Peyer's patch (tissue), 4 donors: ENCODE data around the gene FNIP2. TPM values are rescaled to one million over a fixed set of nuclear protein-coding genes. Genes with fewer than 3 reads are reported as not detected.
"Not testable (repeated sequence)": the region's sequence is repeated elsewhere in the genome, so short reads cannot be mapped to it uniquely, and the experiment has no call there.

Experiments
- DNase-seq, 3 donors: peaks; one replicate each; pipeline ENCODE4 v3.0.0-alpha.2; 2017 to 2019
- H3K27ac ChIP-seq, 4 donors: fragments of 200-600 bp; sonication (generic); one replicate each; pipeline ENCODE4 v1.5.1; 2016 to 2019
- H3K27me3 ChIP-seq, 2 donors: fragments of 200-600 bp; sonication (generic); one replicate each; pipeline ENCODE4 v1.5.1; 2019
- H3K36me3 ChIP-seq, 3 donors: fragments of 200-600 bp; sonication (generic); one replicate each; pipeline ENCODE4 v1.5.1; 2016 to 2019
- H3K4me1 ChIP-seq, 4 donors: fragments of 200-600 bp; sonication (generic); one replicate each; pipeline ENCODE4 v1.5.1; 2016 to 2019
- H3K4me3 ChIP-seq, 4 donors: fragments of 200-600 bp; sonication (generic); 1 replicate in 3 of 4; 2 replicates in 1 of 4; pipeline ENCODE4 v1.5.1; 2016 to 2019; ENCODE audit warnings: mild to moderate bottlenecking in 1 of 4
- H3K9me3 ChIP-seq, 4 donors: fragments of 200-600 bp; sonication (generic); one replicate each; pipeline ENCODE4 v1.5.1; 2016 to 2019; ENCODE audit warnings: mild to moderate bottlenecking in 1 of 4
- CTCF ChIP-seq, 6 experiments: fragments of 450-650 bp in 4 of 6; fragments of 200-600 bp in 2 of 6; sonication (generic) in 1 of 6; IDR thresholded peaks; one replicate each; pipeline ENCODE4 v1.5.1; 2017 to 2019; ENCODE audit warnings: antibody characterized with exemption in 6 of 6, mild to moderate bottlenecking in 3 of 6, moderate library complexity in 1 of 6
- POLR2A ChIP-seq, 2 donors: fragments of 450-650 bp; IDR thresholded peaks; one replicate each; pipeline ENCODE4 v1.5.1; 2017; ENCODE audit warnings: antibody characterized with exemption in 2 of 2, mild to moderate bottlenecking in 2 of 2, moderate library complexity in 2 of 2
- total RNA-seq, 4 donors: library from RNA; depleted of rRNA; stranded (reverse); fragments of >200 nt; gene quantifications; one replicate each; pipeline ENCODE4 v1.1.0, GENCODE V29; 2016

Gene FNIP2
- total RNA-seq, 4 donors from 2014 or later, result 31.9 to 40.8 (median 38.6) TPM

- H3K4me1 ChIP-seq, result no peaks in the 10 kb centered on the region
- H3K9me3 ChIP-seq, result no peaks in the 10 kb centered on the region
- H3K36me3 ChIP-seq, result no peaks in the 10 kb centered on the region
- TF ChIP-seq CTCF (IDR thresholded peaks at IDR 0.05) (no peak), POLR2A (IDR thresholded peaks at IDR 0.05) (no peak)
- no peak overlapping the region for H3K4me3 ChIP-seq
- DNase-seq, result no peak
- no peaks in the 10 kb centered on the region for H3K27me3 ChIP-seq
- no peak overlapping the region for H3K27ac ChIP-seq
These were observed 27.4 kb upstream of the FNIP2 start for GRCh38 chr4:158741326-158742021.

GRCh38 chr4:158746537-158746936 lies 22.3 kb upstream of the FNIP2 start:
- H3K4me1 ChIP-seq, result not testable (repeated sequence)

GRCh38 chr4:158750379-158750778 lies 18.4 kb upstream of the FNIP2 start:
- no peaks in the 10 kb centered on the region for H3K9me3 ChIP-seq
- H3K27ac ChIP-seq, result no peak overlapping the region
- no peak for DNase-seq
- no peaks in the 10 kb centered on the region for H3K4me1 ChIP-seq
- no peaks in the 10 kb centered on the region for H3K27me3 ChIP-seq
- H3K4me3 ChIP-seq, result no peak overlapping the region
- no peaks in the 10 kb centered on the region for H3K36me3 ChIP-seq
- no peak for TF ChIP-seq POLR2A (IDR thresholded peaks at IDR 0.05)
- no peak for TF ChIP-seq CTCF (IDR thresholded peaks at IDR 0.05)

More at GRCh38 chr4:158746537-158746936, 22.3 kb upstream of the FNIP2 start:
- H3K9me3 ChIP-seq, DNase-seq, H3K27ac ChIP-seq, H3K4me3 ChIP-seq, H3K36me3 ChIP-seq, H3K27me3 ChIP-seq: not testable (repeated sequence)

GRCh38 chr4:158754385-158755180 lies 14.2 kb upstream of the FNIP2 start:
- Histone ChIP-seq H3K4me1 (no peaks in the 10 kb centered on the region), H3K27ac (no peak overlapping the region), H3K27me3 (no peaks in the 10 kb centered on the region), H3K9me3 (no peaks in the 10 kb centered on the region), H3K36me3 (no peaks in the 10 kb centered on the region), H3K4me3 (no peak overlapping the region)
- no peak for DNase-seq
- no peak for TF ChIP-seq POLR2A (IDR thresholded peaks at IDR 0.05)
- TF ChIP-seq CTCF (IDR thresholded peaks at IDR 0.05), result no peak

- H3K27ac ChIP-seq, H3K36me3 ChIP-seq, H3K27me3 ChIP-seq, H3K9me3 ChIP-seq, H3K4me3 ChIP-seq, DNase-seq, H3K4me1 ChIP-seq: not testable (repeated sequence)
These were observed 13.0 kb upstream of the FNIP2 start for GRCh38 chr4:158755819-158756218.

- Histone ChIP-seq H3K36me3 (no peaks in the 10 kb centered on the region), H3K9me3 (no peaks in the 10 kb centered on the region), H3K4me1 (no peaks in the 10 kb centered on the region), H3K4me3 (no peak overlapping the region), H3K27me3 (no peaks in the 10 kb centered on the region), H3K27ac (no peak overlapping the region)
- DNase-seq, result no peak
- TF ChIP-seq CTCF (IDR thresholded peaks at IDR 0.05) (no peak), POLR2A (IDR thresholded peaks at IDR 0.05) (no peak)
These were observed 12.2 kb upstream of the FNIP2 start for GRCh38 chr4:158756588-158756987.
